Measurements from ENCODE around the gene FAM151B.
A peak's percentile ranks its signal among the peaks of the same experiment; 100 is the strongest.
"Not testable (repeated sequence)": the region's sequence is repeated elsewhere in the genome, so short reads cannot be mapped to it uniquely, and the experiment has no call there.

The FAM151B gene

DNA sequence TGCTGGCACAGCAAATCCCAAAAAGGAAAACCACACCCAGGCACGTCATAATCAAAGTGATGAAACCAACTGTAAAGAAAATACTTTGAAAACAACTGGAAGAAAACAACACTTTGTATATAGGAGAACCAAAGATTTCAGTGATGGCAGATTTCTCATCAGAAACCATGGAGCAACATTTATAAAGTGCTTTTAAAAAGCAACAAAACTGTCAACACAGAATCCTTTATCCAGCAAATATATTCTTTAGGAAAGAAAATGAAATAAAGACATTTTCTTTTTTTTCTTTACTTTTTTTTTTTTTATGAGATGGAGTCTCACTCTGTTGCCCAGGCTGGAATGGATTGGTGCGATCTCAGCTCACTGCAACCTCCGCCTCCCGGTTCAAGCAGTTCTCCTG is 5.3 kb upstream of the FAM151B start:
- Histone ChIP-seq H3K4me1 (no peaks in the 10 kb centered on the region), H3K4me2 (ENCODE audit: low read length) (no peak overlapping the region), H3K79me2 (no peaks in the 10 kb centered on the region), H3K36me3 (ENCODE audit: control insufficient read depth, insufficient read depth, low read length) (no peaks in the 10 kb centered on the region), H3K27me3 (ENCODE audit: control insufficient read depth, insufficient read depth, low read length) (no peaks in the 10 kb centered on the region), H3K9me3 (ENCODE audit: control insufficient read depth, low read length) (no peaks in the 10 kb centered on the region), H3K9ac (no peak overlapping the region), H3K27ac (no peak overlapping the region), H3K4me3 (ENCODE audit: low read depth, low read length) (no peak overlapping the region), H2AFZ (no peak overlapping the region)
- TF ChIP-seq, protein P1, sequence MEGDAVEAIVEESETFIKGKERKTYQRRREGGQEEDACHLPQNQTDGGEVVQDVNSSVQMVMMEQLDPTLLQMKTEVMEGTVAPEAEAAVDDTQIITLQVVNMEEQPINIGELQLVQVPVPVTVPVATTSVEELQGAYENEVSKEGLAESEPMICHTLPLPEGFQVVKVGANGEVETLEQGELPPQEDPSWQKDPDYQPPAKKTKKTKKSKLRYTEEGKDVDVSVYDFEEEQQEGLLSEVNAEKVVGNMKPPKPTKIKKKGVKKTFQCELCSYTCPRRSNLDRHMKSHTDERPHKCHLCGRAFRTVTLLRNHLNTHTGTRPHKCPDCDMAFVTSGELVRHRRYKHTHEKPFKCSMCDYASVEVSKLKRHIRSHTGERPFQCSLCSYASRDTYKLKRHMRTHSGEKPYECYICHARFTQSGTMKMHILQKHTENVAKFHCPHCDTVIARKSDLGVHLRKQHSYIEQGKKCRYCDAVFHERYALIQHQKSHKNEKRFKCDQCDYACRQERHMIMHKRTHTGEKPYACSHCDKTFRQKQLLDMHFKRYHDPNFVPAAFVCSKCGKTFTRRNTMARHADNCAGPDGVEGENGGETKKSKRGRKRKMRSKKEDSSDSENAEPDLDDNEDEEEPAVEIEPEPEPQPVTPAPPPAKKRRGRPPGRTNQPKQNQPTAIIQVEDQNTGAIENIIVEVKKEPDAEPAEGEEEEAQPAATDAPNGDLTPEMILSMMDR (IDR thresholded peaks at IDR 0.05), result no peak

DNA sequence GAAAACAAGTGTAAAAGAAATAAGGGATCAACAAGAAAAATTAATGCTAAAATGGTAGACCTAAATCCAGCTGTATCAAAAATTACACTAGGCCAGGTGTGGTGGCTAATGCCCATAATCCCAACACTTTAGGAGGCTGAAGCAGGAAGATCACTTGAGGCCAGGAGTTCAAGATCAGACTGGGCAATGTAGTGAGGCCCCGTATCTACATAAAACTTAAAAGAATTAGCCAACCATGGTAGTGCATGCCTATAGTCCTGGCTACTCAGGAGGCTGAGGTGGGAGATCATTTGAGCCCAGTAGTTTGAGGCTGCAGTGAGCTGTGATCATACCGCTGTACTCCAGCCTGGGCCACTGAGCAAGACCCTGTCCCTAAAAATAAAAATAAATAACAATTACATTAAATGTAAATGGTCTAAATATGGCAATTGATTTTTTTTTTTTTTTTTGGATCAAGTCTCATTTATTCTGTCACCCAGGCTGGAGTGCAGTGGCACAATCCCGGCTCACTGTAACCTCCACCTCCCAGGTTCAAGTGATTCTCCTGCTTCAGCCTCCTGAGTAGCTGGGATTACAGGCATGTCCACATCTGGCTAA is 4.2 kb upstream of the FAM151B start:
- no peaks in the 10 kb centered on the region for H3K9me3 ChIP-seq (ENCODE audit: control insufficient read depth, low read length)
- no peaks in the 10 kb centered on the region for H3K27me3 ChIP-seq (ENCODE audit: control insufficient read depth, insufficient read depth, low read length)
- H3K27ac ChIP-seq, result no peak overlapping the region
- H3K79me2 ChIP-seq, result no peaks in the 10 kb centered on the region
- H2AFZ ChIP-seq, result no peak overlapping the region
- TF ChIP-seq, protein P1 (IDR thresholded peaks at IDR 0.05), result no peak
- H3K4me3 ChIP-seq (ENCODE audit: low read depth, low read length), result no peak overlapping the region
- H3K36me3 ChIP-seq (ENCODE audit: control insufficient read depth, insufficient read depth, low read length), result no peaks in the 10 kb centered on the region
- H3K4me1 ChIP-seq, result no peaks in the 10 kb centered on the region
- no peak overlapping the region for H3K9ac ChIP-seq
- H3K4me2 ChIP-seq (ENCODE audit: low read length), result no peak overlapping the region

DNA sequence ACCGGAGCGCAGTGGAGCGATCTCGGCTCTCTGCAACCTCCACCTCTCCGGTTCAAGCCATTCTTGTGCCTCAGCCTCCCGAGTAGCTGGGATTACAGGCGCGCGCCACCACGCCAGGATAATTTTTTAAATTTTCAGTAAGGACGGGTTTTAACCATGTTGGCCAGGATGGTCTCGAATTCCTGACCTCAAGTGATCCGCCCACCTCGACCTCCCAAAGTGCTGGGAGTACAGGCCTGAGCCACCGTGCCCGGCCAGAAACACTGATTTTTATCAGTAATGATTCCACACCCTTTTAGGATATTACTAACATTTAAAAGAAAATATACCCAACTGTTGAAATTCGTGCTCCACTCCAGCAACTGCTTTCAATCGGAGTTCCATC is 464 bp upstream of the FAM151B start:
- Histone ChIP-seq H3K27me3 (ENCODE audit: control insufficient read depth, insufficient read depth, low read length) (no peaks in the 10 kb centered on the region), H3K9ac (no peak overlapping the region), H3K9me3 (ENCODE audit: control insufficient read depth, low read length) (no peaks in the 10 kb centered on the region), H3K4me1 (no peaks in the 10 kb centered on the region), H3K27ac (peak overlapping the region; percentile 88), H3K4me3 (ENCODE audit: low read depth, low read length) (peak overlapping the region; percentile 90), H3K36me3 (ENCODE audit: control insufficient read depth, insufficient read depth, low read length) (no peaks in the 10 kb centered on the region), H3K79me2 (no peaks in the 10 kb centered on the region), H3K4me2 (ENCODE audit: low read length) (peak overlapping the region; percentile 88), H2AFZ (peak overlapping the region; percentile 97)
- TF ChIP-seq, protein P1 (IDR thresholded peaks at IDR 0.05), result no peak

DNA sequence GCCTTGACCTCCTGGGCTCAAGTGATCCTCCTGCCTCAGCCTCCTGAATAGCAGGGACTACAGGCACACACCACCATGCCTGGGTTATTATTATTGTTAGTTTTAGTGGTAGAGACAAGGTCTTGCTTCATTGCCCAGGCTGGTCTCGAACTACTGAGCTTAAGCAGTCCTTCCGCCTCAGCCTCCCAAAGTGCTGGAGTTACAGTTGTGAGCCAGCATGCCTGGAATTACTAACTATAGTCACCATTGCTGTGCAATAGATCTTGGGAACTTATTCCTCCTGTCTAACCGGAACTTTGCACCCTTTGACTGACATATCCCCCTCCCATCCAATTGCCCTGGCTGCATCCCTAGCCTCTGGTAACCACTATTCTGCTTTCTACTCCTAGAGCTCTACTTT is 3.4 kb downstream of the FAM151B start:
- no peak overlapping the region for H2AFZ ChIP-seq
- H3K9ac ChIP-seq, result no peak overlapping the region
- H3K79me2 ChIP-seq, result no peaks in the 10 kb centered on the region
- TF ChIP-seq, protein P1 (IDR thresholded peaks at IDR 0.05), result no peak
- H3K27me3 ChIP-seq (ENCODE audit: control insufficient read depth, insufficient read depth, low read length), result no peaks in the 10 kb centered on the region
- no peak overlapping the region for H3K27ac ChIP-seq
- no peaks in the 10 kb centered on the region for H3K9me3 ChIP-seq (ENCODE audit: control insufficient read depth, low read length)
- no peaks in the 10 kb centered on the region for H3K4me1 ChIP-seq
- peaks cover under 1% of the 10 kb centered on the region for H3K36me3 ChIP-seq (ENCODE audit: control insufficient read depth, insufficient read depth, low read length)
- no peak overlapping the region for H3K4me2 ChIP-seq (ENCODE audit: low read length)
- no peak overlapping the region for H3K4me3 ChIP-seq (ENCODE audit: low read depth, low read length)

DNA sequence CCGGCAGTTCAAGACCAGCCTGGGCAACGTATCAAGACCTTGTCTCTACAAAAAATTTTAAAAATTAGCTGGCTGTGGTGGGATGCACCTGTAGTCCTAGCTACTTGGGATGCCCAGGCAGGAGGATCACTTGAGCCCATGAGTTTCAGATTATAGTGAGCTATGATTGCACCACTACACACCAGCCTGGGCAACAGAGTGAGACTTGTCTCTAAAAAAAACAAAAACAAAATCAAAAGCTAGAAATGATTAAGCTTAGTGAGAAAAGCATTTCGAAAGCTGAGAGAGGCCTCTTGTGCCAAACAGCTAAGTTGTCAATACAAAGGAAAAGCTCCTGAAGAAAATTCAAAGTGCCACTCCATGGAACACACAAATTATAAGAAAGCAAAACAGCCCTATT is 4.8 kb downstream of the FAM151B start:
- Histone ChIP-seq H3K27ac (no peak overlapping the region), H3K9ac (no peak overlapping the region), H3K4me2 (ENCODE audit: low read length) (no peak overlapping the region), H3K79me2 (no peaks in the 10 kb centered on the region), H3K36me3 (ENCODE audit: control insufficient read depth, insufficient read depth, low read length) (peaks cover 2% of the 10 kb centered on the region), H3K27me3 (ENCODE audit: control insufficient read depth, insufficient read depth, low read length) (no peaks in the 10 kb centered on the region), H3K9me3 (ENCODE audit: control insufficient read depth, low read length) (no peaks in the 10 kb centered on the region), H3K4me3 (ENCODE audit: low read depth, low read length) (no peak overlapping the region), H2AFZ (no peak overlapping the region), H3K4me1 (no peaks in the 10 kb centered on the region)
- TF ChIP-seq, protein P1 (IDR thresholded peaks at IDR 0.05), result no peak

DNA sequence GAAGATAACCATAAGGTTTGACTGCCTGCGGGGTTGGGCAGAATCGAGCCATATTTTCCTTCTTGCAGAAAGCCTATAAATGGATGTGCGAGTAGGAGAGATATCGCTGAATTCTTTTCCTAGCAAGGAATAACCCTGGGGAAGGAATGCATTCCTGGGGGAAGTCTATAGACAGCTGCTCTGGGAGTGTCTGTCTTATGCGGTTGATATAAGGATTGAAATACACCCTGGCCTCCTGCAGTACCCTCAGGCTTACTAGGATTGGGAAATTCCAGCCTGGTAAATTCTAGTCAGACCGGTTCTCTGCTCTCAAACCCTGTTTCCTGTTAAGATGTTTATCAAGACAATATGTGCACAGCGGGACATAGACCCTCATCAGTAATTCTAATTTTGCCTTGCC is 5.5 kb downstream of the FAM151B start:
- H3K9ac ChIP-seq; H2AFZ ChIP-seq; H3K4me1 ChIP-seq; H3K4me3 ChIP-seq (ENCODE audit: low read depth, low read length); H3K27me3 ChIP-seq (ENCODE audit: control insufficient read depth, insufficient read depth, low read length); H3K36me3 ChIP-seq (ENCODE audit: control insufficient read depth, insufficient read depth, low read length); H3K79me2 ChIP-seq; H3K9me3 ChIP-seq (ENCODE audit: control insufficient read depth, low read length); H3K4me2 ChIP-seq (ENCODE audit: low read length): not testable (repeated sequence)
- H3K27ac ChIP-seq, result peak overlapping the region; percentile 14

Data from parathyroid adenoma (tissue), 2 donors.